Mesothelial cell of epicardium (in vitro differentiated cells): ENCODE measurements around the gene TXNDC5. TPM values are rescaled to one million over a fixed set of nuclear protein-coding genes. Genes with fewer than 3 reads are reported as not detected.

Experiments
- DNase-seq, 2 experiments: peaks; one replicate each; pipeline ENCODE4 v3.0.0; 2021; ENCODE audit warnings: low spot score in 2 of 2; ENCODE audit not compliant: unreplicated experiment in 2 of 2
- H3K27ac Mint-ChIP-seq: 2 replicates; pipeline ENCODE4 v1.8.0; 2021; ENCODE audit warnings: mixed read lengths
- H3K27me3 Mint-ChIP-seq: 2 replicates; pipeline ENCODE4 v1.8.0; 2021; ENCODE audit warnings: low read depth, mixed read lengths
- H3K36me3 Mint-ChIP-seq: 2 replicates; pipeline ENCODE4 v1.8.0; 2021; ENCODE audit warnings: mixed read lengths
- H3K4me1 Mint-ChIP-seq: 2 replicates; pipeline ENCODE4 v1.8.0; 2021; ENCODE audit warnings: mixed read lengths
- H3K4me3 Mint-ChIP-seq: 2 replicates; pipeline ENCODE4 v1.8.0; 2021; ENCODE audit warnings: mild to moderate bottlenecking, moderate library complexity, mixed read lengths
- H3K9me3 Mint-ChIP-seq: 2 replicates; pipeline ENCODE4 v1.8.0; 2021; ENCODE audit warnings: mixed read lengths
- total RNA-seq: library from RNA; stranded (reverse); gene quantifications from 3 replicates; pipeline ENCODE4 v1.2.1, GENCODE V29; 2021
- TF ChIP-seq, protein P1 (sequence below): fragments of 200-600 bp; sonication (generic); IDR thresholded peaks from one replicate; pipeline ENCODE4 v1.5.0; 2021; ENCODE audit warnings: antibody characterized with exemption; ENCODE audit not compliant: unreplicated experiment

TXNDC5 gene
- total RNA-seq, 1 donor from 2014 or later = 120 TPM

DNA sequence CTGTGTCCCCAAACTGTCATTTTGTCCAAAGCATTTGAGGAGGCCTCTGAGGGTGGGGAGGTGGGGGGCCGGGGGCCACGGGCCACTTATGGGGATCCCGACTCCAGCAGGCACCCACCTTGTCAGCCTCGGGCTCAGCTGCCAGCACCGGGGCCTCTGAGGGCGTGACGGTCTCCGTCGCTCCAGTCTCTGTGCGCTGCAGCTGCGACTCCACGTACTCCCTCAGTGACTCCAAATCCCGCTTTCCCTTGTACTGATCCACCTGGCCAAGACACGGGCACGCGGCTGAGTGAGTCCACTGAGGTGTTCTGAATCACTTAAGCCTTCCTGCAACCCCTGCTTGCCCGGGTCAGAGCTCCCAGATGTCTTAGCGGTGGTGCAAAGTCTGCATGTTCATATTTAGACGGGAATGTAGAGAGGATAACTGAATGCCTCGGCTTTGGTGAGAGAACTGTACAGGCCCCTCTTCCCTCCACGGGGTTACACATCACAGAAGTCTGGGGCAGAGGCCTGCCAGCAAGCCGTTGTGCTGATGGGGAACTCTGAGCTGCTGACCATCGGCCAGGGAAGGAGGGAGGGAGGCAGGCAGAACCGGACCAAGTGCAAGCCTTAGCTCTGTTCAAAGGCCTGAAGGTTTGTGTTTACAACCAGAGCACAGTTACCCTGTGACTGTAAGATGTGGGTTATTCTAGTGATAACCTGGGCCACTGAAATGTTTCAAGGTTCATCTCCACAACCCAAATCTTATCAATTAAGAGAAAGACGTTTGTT, 21.8 kb downstream of the TXNDC5 start:
- DNase-seq = no peak
- no peaks in the 10 kb centered on the region for H3K27me3 Mint-ChIP-seq
- TF ChIP-seq, protein P1, sequence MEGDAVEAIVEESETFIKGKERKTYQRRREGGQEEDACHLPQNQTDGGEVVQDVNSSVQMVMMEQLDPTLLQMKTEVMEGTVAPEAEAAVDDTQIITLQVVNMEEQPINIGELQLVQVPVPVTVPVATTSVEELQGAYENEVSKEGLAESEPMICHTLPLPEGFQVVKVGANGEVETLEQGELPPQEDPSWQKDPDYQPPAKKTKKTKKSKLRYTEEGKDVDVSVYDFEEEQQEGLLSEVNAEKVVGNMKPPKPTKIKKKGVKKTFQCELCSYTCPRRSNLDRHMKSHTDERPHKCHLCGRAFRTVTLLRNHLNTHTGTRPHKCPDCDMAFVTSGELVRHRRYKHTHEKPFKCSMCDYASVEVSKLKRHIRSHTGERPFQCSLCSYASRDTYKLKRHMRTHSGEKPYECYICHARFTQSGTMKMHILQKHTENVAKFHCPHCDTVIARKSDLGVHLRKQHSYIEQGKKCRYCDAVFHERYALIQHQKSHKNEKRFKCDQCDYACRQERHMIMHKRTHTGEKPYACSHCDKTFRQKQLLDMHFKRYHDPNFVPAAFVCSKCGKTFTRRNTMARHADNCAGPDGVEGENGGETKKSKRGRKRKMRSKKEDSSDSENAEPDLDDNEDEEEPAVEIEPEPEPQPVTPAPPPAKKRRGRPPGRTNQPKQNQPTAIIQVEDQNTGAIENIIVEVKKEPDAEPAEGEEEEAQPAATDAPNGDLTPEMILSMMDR = no peak
- H3K4me1 Mint-ChIP-seq = no peaks in the 10 kb centered on the region
- H3K9me3 Mint-ChIP-seq = no peaks in the 10 kb centered on the region
- no peak overlapping the region for H3K4me3 Mint-ChIP-seq
- no peak overlapping the region for H3K27ac Mint-ChIP-seq
- peaks cover 74% of the 10 kb centered on the region for H3K36me3 Mint-ChIP-seq

DNA sequence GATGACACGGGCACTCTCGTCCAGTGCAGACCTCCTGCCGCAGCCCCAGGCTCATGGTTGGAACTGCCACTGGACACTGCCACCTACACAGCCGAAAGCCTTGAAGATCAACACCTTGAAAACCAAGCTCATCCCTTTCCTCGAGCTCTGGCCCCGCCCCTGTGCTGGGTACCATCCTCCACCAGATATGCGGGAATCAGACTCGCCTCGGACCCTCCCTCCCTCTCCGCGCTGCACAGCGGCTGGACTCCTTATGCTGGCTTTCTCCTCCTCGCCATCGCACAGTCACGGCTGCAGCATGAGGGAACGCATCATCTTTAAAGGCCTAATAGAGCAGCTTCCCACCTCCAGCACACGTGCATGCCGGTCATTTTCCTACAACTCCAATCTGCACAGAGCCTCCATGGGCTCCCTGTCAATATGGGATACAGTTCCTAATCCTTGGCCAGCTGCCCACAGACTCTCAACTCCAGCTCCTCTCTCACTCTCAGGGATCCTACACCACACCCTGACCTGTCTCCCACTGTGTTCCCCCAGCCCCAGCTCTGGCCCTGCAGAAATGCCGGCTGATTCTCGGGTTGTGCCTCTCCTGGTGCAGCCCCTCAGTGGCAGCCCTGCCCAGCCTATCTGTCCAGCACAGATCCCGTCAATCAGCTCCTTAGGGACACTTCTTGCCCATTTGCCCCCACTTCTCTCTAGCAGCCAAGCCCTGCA, 23.2 kb downstream of the TXNDC5 start:
- Mint-ChIP-seq H3K9me3 (no peaks in the 10 kb centered on the region), H3K4me3 (no peak overlapping the region), H3K27ac (no peak overlapping the region), H3K36me3 (peaks cover 75% of the 10 kb centered on the region), H3K27me3 (no peaks in the 10 kb centered on the region), H3K4me1 (no peaks in the 10 kb centered on the region)
- TF ChIP-seq, protein P1 = no peak
- DNase-seq = no peak

DNA sequence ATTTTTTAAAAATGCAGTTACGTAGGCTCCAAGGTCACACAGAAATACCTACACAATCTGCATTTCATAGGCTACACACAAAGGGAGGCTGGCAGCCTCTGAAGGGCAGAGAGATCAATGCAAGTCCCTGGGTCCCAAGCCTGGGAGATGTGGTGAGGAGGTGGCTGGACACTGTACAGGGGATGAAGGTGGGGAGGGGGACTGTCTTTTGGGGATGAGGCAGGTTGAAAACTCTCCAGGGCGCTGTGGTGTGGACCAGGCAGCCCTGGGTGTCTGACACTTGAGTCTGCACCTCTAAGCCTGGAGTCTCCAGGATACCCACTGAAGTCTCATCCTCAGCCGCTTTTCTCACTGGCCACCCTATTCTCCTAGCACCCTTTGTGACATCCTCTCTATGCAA, 24.5 kb downstream of the TXNDC5 start:
- Mint-ChIP-seq H3K9me3 (no peaks in the 10 kb centered on the region), H3K4me3 (no peak overlapping the region), H3K4me1 (no peaks in the 10 kb centered on the region), H3K27me3 (no peaks in the 10 kb centered on the region), H3K36me3 (peaks cover 67% of the 10 kb centered on the region), H3K27ac (no peak overlapping the region)
- no peak for DNase-seq
- TF ChIP-seq, protein P1 = no peak

DNA sequence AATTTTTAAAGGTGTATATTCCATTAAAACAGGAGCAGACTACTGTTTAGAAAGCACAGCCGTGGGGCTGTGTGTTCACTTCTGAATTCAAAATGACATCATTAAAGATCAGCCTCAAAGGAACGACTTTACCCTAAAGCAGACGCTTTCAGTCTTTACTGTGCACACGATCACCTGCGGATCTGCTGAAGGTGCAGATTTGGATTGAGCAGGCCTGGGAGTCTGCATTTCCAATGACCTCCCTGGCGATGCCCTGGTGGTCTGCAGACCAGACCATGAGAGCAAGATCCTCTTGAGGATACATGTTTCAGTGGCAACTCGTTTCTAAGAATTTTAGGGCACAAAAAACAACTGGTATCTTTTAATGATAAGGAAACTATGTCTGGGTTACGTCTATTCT, 27.2 kb downstream of the TXNDC5 start:
- Mint-ChIP-seq H3K27ac (no peak overlapping the region), H3K4me3 (no peak overlapping the region), H3K4me1 (no peaks in the 10 kb centered on the region), H3K9me3 (no peaks in the 10 kb centered on the region), H3K36me3 (peaks cover 62% of the 10 kb centered on the region), H3K27me3 (no peaks in the 10 kb centered on the region)
- no peak for DNase-seq
- TF ChIP-seq, protein P1 = no peak

DNA sequence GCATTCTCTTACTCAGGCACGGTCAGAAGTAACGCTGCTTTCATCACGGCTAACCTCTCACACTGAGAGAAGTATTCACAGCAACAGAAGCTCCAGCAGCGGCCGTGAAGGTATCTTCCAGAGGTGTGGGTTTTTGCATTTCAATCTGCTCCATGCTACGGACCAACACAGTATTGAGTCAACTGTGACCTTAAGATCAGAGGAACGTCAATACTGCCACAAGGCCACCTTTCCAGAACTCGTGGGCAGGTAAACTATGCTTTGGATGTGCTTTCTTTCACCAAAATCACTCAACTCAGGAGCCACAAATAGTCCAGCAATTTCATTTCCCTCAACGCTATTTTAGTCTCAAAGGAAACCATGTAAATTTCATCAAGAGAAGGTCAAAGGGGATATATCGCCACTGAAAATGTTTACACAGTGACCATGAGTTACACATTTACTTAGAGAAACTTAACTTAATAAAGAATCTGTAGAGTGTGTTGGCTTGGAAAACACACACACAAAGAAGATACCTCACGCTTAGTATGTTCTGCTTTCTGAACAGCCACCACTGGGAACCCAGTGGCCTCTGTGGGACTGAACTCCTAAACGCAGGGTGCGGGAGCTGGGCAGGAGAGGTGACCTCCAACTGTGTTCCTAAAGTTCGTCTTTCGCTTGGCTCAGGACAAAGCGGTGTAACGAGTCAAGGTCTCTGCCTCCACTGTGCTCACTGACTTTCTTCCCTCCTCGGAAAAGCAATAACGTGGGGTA, 27.9 kb downstream of the TXNDC5 start:
- H3K36me3 Mint-ChIP-seq = peaks cover 55% of the 10 kb centered on the region
- DNase-seq = no peak
- no peaks in the 10 kb centered on the region for H3K4me1 Mint-ChIP-seq
- TF ChIP-seq, protein P1 = no peak
- H3K4me3 Mint-ChIP-seq = no peak overlapping the region
- H3K27me3 Mint-ChIP-seq = no peaks in the 10 kb centered on the region
- H3K27ac Mint-ChIP-seq = no peak overlapping the region
- H3K9me3 Mint-ChIP-seq = no peaks in the 10 kb centered on the region
